ENCODE results near the gene HMHB1. TPM values are rescaled to one million over a fixed set of nuclear protein-coding genes. Genes with fewer than 3 reads are reported as not detected.
"Not testable (repeated sequence)": the region's sequence is repeated elsewhere in the genome, so short reads cannot be mapped to it uniquely, and the experiment has no call there.

Gene HMHB1
- total RNA-seq, 2 donors from 2014 or later: not detected

- no peaks in the 10 kb centered on the region for H3K36me3 ChIP-seq
- H3K4me3 ChIP-seq: no peak overlapping the region
- H3K9me3 ChIP-seq: no peaks in the 10 kb centered on the region
- no peak for DNase-seq (ENCODE audit: low spot score)
- peaks cover 0 to 5% of the 10 kb centered on the region in 2 donors for H3K4me1 ChIP-seq
- TF ChIP-seq CTCF (IDR thresholded peaks at IDR 0.05): no peak
- no peak overlapping the region for H3K27ac ChIP-seq
- H3K27me3 ChIP-seq: no peaks in the 10 kb centered on the region
Measured at GRCh38 chr5:143806579-143806978, 5.4 kb upstream of the HMHB1 start.

- peaks cover 0 to 5% of the 10 kb centered on the region in 2 donors for H3K4me1 ChIP-seq
- no peak for DNase-seq (ENCODE audit: low spot score)
- no peaks in the 10 kb centered on the region for H3K27me3 ChIP-seq
- no peak overlapping the region for H3K4me3 ChIP-seq
- no peaks in the 10 kb centered on the region for H3K36me3 ChIP-seq
- H3K27ac ChIP-seq: no peak overlapping the region
- no peak for TF ChIP-seq CTCF (IDR thresholded peaks at IDR 0.05)
- no peaks in the 10 kb centered on the region for H3K9me3 ChIP-seq
Measured at GRCh38 chr5:143807401-143807800, 4.6 kb upstream of the HMHB1 start.

- H3K27me3 ChIP-seq; H3K9me3 ChIP-seq; DNase-seq (ENCODE audit: low spot score); H3K36me3 ChIP-seq; H3K4me1 ChIP-seq; H3K4me3 ChIP-seq; H3K27ac ChIP-seq: not testable (repeated sequence)
Measured at GRCh38 chr5:143816370-143816769, 4.4 kb downstream of the HMHB1 start.

- no peak for TF ChIP-seq CTCF (IDR thresholded peaks at IDR 0.05)
- no peak overlapping the region for H3K4me3 ChIP-seq
- H3K36me3 ChIP-seq: no peaks in the 10 kb centered on the region
- H3K27me3 ChIP-seq: no peaks in the 10 kb centered on the region
- peaks cover 0 to under 1% of the 10 kb centered on the region in 2 donors for H3K4me1 ChIP-seq
- H3K9me3 ChIP-seq: no peaks in the 10 kb centered on the region
- no peak overlapping the region for H3K27ac ChIP-seq
- no peak for DNase-seq (ENCODE audit: low spot score)
Measured at GRCh38 chr5:143819716-143820115, 7.8 kb downstream of the HMHB1 start.

- H3K27me3 ChIP-seq: no peaks in the 10 kb centered on the region
- no peak for DNase-seq (ENCODE audit: low spot score)
- H3K9me3 ChIP-seq: no peaks in the 10 kb centered on the region
- no peaks in the 10 kb centered on the region for H3K36me3 ChIP-seq
- no peak overlapping the region for H3K4me3 ChIP-seq
- TF ChIP-seq CTCF (IDR thresholded peaks at IDR 0.05): no peak
- no peak overlapping the region for H3K27ac ChIP-seq
- peaks cover 0 to 3% of the 10 kb centered on the region in 2 donors for H3K4me1 ChIP-seq
Measured at GRCh38 chr5:143820451-143820850, 8.5 kb downstream of the HMHB1 start.

- H3K27ac ChIP-seq: no peak overlapping the region
- H3K9me3 ChIP-seq: no peaks in the 10 kb centered on the region
- no peaks in the 10 kb centered on the region for H3K27me3 ChIP-seq
- DNase-seq (ENCODE audit: low spot score): peak; percentile 87
- peak; percentile 86 to 97 for TF ChIP-seq CTCF (IDR thresholded peaks at IDR 0.05)
- no peaks in the 10 kb centered on the region for H3K36me3 ChIP-seq
- H3K4me1 ChIP-seq: peaks cover 0 to 3% of the 10 kb centered on the region in 2 donors
- H3K4me3 ChIP-seq: no peak overlapping the region
Measured at GRCh38 chr5:143824851-143825720, 13.1 kb downstream of the HMHB1 start.

Data from right atrium auricular region (tissue), 2 donors.